Pons (tissue), 1 donor: ENCODE results near the gene POMT2.

ENCODE experiments used
- DNase-seq: peaks from one replicate; pipeline ENCODE4 v3.0.0-alpha.2; 2016; ENCODE audit warnings: low spot score

The POMT2 gene

DNA sequence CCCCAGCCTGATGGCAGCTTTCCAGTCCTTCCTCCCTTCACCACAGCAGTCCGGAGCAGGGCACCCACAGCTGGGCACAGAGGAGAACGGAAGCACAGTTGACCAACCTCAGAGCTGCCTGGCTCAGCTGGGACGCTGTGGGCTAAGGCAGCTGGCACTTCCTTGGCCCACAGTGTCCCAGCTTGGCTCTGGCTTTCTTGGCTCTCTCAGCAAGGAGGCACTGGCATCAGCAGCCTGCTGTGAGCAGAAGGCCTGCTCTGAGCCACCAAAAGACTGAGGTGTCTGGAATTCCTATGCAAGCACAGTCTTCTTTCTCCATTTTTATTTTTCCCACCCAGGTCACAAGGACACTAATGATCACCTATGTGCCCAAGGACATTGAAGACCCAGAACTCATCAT is 82.3 kb downstream of the POMT2 start:
- peak; percentile 9 for DNase-seq

- DNase-seq, result no peak
These were observed 83.9 kb downstream of the POMT2 start for GRCh38 chr14:77236814-77237213.

GRCh38 chr14:77231721-77232120 is 89.0 kb downstream of the POMT2 start:
- no peak for DNase-seq

- DNase-seq, result no peak
These were observed 89.8 kb downstream of the POMT2 start for GRCh38 chr14:77230914-77231313.

DNA sequence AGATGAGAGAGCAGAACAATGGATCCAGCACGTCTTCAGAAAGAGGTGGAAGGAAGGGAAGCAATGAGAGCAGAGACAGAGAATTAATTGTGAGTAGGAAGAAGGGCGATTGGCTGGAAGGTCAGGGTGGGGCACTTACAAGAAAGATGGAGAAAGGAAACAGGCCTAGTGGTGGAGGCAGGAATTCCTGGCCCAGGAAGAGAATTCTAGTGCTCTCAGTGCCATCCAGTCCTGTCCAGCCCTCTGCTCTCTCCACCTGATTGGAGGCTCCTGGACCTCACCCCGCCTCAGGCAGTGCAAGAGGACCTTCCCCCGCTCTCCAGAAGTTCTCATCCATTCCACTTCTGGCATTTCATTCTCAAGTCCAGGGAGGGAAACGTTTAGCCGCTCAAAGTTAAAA is 92.6 kb downstream of the POMT2 start:
- DNase-seq, result no peak

- DNase-seq, result no peak
These were observed 94.7 kb downstream of the POMT2 start for GRCh38 chr14:77225892-77226557.

- no peak for DNase-seq
These were observed 95.4 kb downstream of the POMT2 start for GRCh38 chr14:77225254-77225653.
